GM21529 (cell line): ENCODE data around the gene TRIO.
"Not testable (repeated sequence)": the region's sequence is repeated elsewhere in the genome, so short reads cannot be mapped to it uniquely, and the experiment has no call there.

ENCODE experiments used
- ATAC-seq: cut with Tn5 transposase; IDR thresholded peaks from one replicate; pipeline ENCODE4 v1.9.1; 2021; ENCODE audit not compliant: unreplicated experiment

TRIO gene

DNA sequence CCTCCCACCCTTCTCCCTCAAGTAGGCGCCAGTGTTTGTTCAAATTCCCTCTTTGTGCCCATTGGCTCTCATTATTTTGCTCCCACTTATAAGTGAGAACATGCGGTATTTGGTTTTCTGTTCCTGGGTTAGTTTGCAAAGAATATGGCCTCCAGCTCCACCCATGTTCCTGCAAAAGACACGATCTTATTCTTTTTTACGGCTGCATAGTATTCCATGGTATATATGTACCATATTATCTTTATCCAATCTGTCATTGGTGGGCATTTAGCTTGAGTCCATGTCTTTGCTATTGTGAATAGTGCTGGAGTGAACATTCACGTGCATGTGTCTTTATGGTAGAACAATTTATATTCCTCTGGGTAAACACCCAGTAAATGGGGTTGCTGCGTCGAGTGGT lies 375.5 kb downstream of the TRIO start:
- no peak for ATAC-seq

- ATAC-seq: no peak
Measured at GRCh38 chr5:14521748-14522147, 378.6 kb downstream of the TRIO start.

GRCh38 chr5:14522721-14523120 lies 379.6 kb downstream of the TRIO start:
- ATAC-seq: no peak

DNA sequence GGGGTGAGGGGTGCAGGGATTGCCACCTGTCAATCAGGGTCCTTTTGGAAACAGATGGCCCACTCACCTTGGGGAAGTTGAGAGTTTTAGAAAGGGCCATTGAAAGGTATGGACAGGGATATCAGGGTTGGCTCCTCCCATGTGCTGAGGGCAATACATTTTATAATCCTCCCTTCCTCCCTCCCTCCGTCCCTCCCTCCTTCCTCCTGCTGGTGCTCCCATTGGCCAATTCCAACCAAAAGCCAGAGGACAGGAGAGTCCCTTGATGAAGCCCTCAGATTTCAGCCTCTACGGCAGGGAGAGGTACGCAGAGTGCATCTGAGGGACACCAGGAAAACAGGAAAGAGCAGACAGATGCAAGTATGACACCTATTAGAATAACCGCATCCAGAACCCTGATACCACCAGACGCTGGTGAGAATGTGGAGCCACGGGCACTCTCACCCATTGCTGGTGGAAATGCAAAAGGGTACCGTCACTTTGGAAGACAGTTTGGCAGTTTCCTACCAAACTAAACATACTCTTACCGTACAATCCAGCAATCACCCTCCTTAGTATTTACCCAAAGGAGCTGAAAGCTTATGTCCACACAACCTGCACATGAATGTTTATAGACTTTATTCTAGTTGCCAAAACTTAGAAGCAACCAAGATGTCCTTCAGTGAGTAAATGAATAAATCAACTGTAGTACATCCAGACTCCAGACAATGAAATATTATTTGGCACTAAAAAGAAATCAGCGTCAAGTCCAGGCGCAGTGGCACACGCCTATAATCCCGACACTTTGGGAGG lies 380.3 kb downstream of the TRIO start:
- ATAC-seq: no peak

DNA sequence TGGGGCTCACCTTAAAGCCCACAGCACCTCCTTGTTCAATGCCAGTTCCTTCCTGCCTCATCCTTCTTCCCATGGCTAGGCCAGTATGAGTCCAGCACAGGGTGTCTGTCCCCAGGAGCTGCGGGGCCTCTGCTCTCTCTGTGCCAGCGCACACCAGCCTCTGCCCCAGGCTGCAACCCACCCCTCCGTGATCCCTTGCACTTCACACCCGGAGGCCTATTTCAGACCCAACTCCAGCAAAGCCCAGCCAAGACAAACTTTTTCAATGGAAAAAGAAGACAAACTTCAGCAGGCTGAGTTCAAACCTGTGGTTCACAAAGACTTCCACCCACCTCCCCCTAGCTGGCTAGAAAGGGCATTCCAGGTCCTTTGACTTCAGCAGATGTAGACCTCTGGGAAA lies 382.3 kb downstream of the TRIO start:
- no peak for ATAC-seq

GRCh38 chr5:14526493-14526892 lies 383.4 kb downstream of the TRIO start:
- ATAC-seq: no peak

DNA sequence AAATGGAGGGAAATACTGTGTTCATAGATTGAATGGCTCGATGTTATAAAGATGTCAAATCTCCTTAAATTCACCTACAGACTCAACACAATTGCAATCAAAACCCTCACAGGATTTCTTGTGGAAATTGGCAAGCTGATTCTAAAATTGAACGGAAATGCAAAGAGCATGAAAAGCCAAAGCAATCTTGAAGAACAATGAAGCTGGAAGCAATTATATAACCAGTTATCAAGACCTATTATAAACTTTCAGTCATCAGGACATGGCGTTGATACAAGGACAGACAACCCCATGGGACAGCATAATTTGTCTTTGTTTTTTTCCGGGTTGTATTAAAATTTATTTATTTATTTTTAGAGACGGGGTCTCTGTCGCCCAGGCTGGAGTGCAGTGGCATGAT lies 385.0 kb downstream of the TRIO start:
- no peak for ATAC-seq

DNA sequence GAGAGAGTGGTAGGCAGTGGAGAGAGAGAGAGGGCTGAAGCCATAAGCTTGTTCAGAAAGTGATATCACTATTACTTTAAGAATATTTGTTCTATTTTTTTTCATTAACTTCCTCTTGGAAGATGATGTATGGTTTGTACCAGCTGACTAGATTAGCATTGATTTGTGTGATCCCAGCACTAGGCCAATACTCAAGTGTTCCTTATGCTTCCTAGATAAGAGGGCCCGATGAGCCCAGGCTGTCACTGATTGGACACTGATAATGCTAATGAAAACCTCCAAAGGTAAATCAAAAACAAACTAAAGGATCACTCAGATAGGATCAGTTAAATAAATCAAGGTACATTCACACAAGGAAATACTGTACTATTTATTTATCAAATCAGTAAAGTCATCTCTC lies 385.8 kb downstream of the TRIO start:
- ATAC-seq: no peak

GRCh38 chr5:14531668-14532067 lies 388.5 kb downstream of the TRIO start:
- ATAC-seq: no peak

GRCh38 chr5:14532180-14532579 lies 389.0 kb downstream of the TRIO start:
- ATAC-seq: no peak

- ATAC-seq: no peak
Measured at GRCh38 chr5:14534773-14535172, 391.6 kb downstream of the TRIO start.

DNA sequence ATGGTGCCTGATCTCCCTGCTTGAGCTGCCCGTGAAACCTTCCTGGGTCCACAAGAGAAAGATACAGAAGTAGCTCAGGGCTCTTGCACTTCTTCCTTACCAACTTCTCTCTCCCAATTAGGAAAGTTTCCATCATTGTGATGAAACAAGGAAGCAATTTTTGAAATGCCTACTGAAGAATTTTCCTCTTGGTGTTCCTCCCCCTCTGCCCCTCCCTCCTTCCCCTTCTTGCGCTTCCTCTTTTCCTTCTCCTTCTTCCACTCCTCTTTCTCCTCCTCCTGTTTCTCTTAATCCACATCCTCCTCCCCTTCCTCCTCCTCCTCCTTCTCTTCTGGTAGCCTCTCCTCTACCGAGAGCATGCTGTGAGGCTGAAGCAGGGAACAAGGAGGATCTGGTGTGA lies 402.2 kb downstream of the TRIO start:
- ATAC-seq: no peak

DNA sequence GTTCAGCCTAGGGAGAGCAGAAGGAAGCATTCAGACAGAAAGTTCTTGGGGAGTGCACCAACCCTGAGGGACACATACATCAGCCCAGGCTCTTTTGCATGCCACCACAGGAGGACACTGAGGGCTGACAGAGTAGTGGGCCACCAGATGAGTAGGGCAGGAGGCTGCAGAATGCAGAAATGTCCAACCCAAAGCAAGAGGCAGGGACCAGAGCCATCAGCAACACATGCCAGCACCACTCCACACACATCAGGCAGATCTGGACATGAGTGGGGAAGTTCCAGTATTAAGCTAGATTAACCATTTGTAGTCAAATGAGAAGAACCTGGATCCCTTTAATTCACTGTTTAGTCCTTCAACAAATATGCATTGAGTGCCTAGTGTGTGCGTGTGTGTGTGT lies 402.7 kb downstream of the TRIO start:
- ATAC-seq: no peak

- no peak for ATAC-seq
Measured at GRCh38 chr5:14547666-14548065, 404.5 kb downstream of the TRIO start.

- no peak for ATAC-seq
Measured at GRCh38 chr5:14551211-14551610, 408.1 kb downstream of the TRIO start.

- ATAC-seq: no peak
Measured at GRCh38 chr5:14552017-14552416, 408.9 kb downstream of the TRIO start.

DNA sequence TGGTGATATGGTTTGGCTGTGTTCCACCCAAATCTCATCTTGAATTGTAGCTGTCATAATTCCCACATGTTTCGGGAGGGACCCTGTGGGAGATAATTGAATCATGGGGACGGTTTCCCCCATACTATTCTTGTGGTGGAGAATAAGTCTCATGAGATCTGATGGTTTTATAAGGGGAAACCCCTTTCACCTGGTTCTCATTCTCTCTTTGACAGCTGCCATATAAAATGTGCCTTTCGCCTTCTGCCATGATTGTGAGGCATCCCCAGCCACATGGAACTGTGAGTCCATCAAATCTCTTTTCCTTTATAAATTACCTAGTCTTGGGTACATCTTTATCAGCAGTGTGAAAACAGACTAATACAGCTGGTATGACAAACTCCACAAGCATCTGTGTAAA lies 411.1 kb downstream of the TRIO start:
- ATAC-seq: not testable (repeated sequence)

GRCh38 chr5:14556015-14556414 lies 412.9 kb downstream of the TRIO start:
- no peak for ATAC-seq

DNA sequence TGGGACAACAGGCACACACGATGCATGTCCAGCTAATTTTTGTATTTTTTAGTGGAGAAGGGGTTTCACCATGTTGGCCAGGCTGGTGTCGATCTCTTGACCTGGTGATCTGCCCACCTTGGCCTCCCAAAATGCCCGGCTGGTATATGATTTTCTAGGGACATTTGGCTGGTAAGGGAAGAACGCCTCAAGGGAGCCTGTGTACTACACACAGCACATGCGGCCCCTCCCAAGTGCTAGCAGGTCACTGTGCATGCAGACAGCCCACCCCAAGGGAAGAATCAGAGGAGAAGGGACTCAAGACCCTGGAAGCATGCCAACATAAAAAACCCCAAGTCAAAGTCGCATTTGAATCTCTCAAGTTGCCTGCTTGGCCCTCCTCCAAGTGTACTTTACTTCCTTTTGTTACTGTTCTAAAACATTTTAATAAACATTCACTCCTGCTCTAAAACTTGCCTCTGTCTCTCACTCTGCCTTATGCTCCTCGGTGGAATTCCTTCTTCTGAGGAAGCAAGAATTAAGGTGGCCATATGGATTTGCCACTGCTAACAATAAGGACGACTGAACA lies 414.1 kb downstream of the TRIO start:
- no peak for ATAC-seq

DNA sequence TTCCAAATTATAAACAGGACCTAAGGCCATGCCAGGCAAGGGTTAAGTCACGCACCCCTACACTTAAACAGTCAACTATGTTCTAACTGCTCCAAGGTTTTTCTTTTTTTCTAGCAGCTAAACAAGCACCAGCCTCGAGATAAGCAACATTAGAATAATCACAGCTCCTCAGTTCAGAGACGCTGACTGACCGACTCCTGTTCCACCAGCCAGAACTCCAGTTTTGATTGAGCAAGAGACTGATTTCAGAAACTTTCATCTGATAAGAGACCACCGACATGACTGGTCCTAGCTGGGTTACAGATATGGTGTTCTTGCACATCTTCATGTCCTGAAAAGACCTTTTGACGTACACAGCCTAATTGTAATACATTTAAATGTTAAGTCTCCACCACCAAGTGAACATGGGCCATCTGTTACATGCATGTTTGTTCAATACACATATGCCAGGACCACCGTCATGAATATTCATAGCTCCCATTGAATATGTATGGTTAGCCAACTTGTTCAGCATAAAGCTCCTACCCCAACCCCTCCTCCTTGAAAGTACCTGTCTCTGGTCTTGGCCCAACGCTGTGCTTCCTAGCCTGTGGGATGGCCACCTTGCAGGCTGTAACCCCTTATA lies 414.8 kb downstream of the TRIO start:
- no peak for ATAC-seq
